ENCODE measurements around the gene C19orf12.

GRCh38 chr19:29696565-29696846 lies 18.6 kb downstream of the C19orf12 start:
- TF ChIP-seq ZNF274 (IDR thresholded peaks at IDR 0.05; ENCODE audit: low read depth, low read length) (no peak), MAX (IDR thresholded peaks at IDR 0.05) (no peak), CBX3 (IDR thresholded peaks at IDR 0.05; ENCODE audit: low read depth) (no peak)

Data from HCT116 (cell line).